Coronary artery (tissue), 2 donors: ENCODE data around the gene ATRNL1.
"Not testable (repeated sequence)": the region's sequence is repeated elsewhere in the genome, so short reads cannot be mapped to it uniquely, and the experiment has no call there.

ENCODE experiments used
- DNase-seq: peaks from one replicate; pipeline ENCODE4 v3.0.0-alpha.2; 2017; ENCODE audit warnings: low spot score
- H3K27ac ChIP-seq, 2 donors: fragments of 200-600 bp; sonication (generic); one replicate each; pipeline ENCODE4 v1.5.1; 2016 to 2019
- H3K4me3 ChIP-seq: fragments of 200-600 bp; sonication (generic); 2 replicates; pipeline ENCODE4 v1.5.1; 2016; ENCODE audit warnings: mild to moderate bottlenecking, moderate library complexity
- TF ChIP-seq, protein P1 (sequence below): fragments of 200-600 bp; sonication (generic); IDR thresholded peaks from one replicate; pipeline ENCODE4 v1.5.1; 2019; ENCODE audit warnings: antibody characterized with exemption

Gene ATRNL1

GRCh38 chr10:115092258-115092554 lies 959 bp upstream of the ATRNL1 start:
- Histone ChIP-seq H3K27ac (peak overlapping the region; percentile 53 to 85), H3K4me3 (peak overlapping the region; percentile 87)
- TF ChIP-seq, protein P1, sequence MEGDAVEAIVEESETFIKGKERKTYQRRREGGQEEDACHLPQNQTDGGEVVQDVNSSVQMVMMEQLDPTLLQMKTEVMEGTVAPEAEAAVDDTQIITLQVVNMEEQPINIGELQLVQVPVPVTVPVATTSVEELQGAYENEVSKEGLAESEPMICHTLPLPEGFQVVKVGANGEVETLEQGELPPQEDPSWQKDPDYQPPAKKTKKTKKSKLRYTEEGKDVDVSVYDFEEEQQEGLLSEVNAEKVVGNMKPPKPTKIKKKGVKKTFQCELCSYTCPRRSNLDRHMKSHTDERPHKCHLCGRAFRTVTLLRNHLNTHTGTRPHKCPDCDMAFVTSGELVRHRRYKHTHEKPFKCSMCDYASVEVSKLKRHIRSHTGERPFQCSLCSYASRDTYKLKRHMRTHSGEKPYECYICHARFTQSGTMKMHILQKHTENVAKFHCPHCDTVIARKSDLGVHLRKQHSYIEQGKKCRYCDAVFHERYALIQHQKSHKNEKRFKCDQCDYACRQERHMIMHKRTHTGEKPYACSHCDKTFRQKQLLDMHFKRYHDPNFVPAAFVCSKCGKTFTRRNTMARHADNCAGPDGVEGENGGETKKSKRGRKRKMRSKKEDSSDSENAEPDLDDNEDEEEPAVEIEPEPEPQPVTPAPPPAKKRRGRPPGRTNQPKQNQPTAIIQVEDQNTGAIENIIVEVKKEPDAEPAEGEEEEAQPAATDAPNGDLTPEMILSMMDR = no peak
- no peak for DNase-seq

DNA sequence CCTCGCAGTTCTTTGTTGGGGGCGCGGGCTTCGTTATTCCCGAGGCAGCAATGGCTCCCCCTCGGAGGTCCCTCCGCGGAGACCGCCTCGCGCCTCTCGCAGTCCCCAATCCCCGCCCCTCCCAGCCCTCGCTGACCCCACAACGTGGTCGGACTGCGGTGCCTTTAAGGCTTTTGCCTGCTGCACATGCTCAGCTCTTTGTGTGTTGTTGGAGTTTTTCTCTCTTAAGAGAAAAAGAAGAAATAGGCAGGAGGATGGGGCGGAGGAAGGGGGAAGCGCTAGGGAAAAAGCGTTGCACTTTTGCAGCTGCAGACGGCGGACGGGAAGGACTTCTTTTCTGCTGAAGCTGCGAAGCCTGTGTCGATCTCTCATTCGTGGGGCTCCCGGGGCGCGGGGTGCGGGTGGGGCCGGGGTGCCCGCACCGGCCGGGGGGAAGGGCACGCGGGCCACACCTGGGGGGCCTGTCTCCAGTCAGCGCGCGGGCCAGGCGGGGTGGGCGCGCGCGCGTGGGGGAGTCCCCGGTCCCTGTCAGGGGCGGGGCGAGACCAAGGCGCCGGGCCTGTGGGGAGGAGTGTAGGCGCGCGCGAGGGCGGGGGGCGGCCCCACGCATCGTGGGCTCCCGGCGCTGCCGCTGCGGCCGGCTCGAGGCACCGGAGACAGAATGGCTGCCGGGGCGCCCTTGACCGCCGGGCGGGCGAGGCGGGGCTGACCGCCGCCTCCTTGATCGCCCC lies 445 bp upstream of the ATRNL1 start:
- peak overlapping the region; percentile 53 to 85 for H3K27ac ChIP-seq
- H3K4me3 ChIP-seq = peak overlapping the region; percentile 87
- TF ChIP-seq, protein P1 = no peak
- no peak for DNase-seq

DNA sequence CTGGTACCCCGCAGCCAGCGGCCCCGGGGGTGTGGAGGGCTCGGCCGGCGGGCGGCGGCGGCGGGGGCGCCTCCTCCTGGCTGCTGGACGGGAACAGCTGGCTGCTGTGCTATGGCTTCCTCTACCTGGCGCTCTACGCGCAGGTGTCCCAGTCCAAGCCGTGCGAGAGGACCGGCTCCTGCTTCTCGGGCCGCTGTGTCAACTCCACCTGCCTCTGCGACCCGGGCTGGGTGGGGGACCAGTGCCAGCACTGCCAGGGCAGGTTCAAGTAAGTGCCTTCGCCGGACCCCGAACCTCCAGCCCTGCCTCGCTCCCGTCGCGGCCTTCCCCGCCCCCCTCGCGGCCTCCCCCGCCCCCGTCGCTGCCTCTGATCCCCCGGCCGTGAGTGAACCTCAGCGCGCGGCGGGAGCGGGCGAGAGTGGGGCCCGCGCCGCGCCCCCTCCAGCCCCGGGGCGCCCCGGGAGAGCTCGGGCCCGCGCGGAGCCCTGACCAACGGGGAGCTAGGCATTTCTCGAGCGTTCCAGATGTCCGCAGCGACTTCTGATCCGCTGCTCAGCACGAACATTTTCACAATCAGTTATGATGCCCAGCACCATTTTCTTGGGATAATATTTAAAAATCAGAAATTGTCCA lies 727 bp downstream of the ATRNL1 start:
- TF ChIP-seq, protein P1 = no peak
- H3K27ac ChIP-seq = peak overlapping the region; percentile 53 to 85
- no peak for DNase-seq
- peak overlapping the region; percentile 87 for H3K4me3 ChIP-seq

GRCh38 chr10:115094416-115095140 lies 1.4 kb downstream of the ATRNL1 start:
- peak overlapping the region; percentile 87 for H3K4me3 ChIP-seq
- DNase-seq = no peak
- H3K27ac ChIP-seq = no peak overlapping the region
- TF ChIP-seq, protein P1 = no peak

- TF ChIP-seq, protein P1 = no peak
- Histone ChIP-seq H3K4me3 (no peak overlapping the region), H3K27ac (no peak overlapping the region)
- no peak for DNase-seq
These were observed 2.6 kb downstream of the ATRNL1 start for GRCh38 chr10:115095758-115096157.

DNA sequence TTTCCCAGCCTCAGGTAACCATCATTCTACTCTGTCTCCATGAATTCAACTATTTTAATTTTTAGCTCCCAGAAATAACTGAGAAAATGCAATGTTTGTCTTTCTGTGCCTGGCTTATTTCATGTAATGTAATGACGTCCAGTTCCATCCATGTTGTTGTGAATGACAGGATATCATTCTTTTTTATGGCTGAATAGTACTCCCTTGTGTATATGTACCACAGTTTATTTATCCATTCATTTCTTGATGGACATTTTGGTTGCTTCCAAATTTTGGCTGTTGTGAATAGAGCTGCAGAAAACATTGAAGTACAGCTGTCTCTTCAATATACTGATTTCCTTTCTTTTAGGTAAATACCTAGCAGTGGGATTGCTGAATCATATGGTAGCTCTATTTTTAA lies 10.5 kb downstream of the ATRNL1 start:
- TF ChIP-seq, protein P1 = no peak
- no peak overlapping the region for H3K27ac ChIP-seq
- no peak overlapping the region for H3K4me3 ChIP-seq
- DNase-seq = no peak

- H3K4me3 ChIP-seq, H3K27ac ChIP-seq, DNase-seq: not testable (repeated sequence)
These were observed 12.2 kb downstream of the ATRNL1 start for GRCh38 chr10:115105411-115105810.
